Lower leg skin (tissue), 3 donors: ENCODE data around the gene SLC35F3.

ENCODE experiments used
- POLR2A ChIP-seq, 2 donors: fragments of 450-650 bp; IDR thresholded peaks; one replicate each; pipeline ENCODE4 v1.6.1; 2016 to 2017; ENCODE audit warnings: antibody characterized with exemption in 2 of 2, mild to moderate bottlenecking in 1 of 2, moderate library complexity in 1 of 2
- TF ChIP-seq, protein P1 (sequence below), 3 donors: fragments of 450-650 bp; IDR thresholded peaks; one replicate each; pipeline ENCODE4 v1.5.1; 2016; ENCODE audit warnings: antibody characterized with exemption in 3 of 3, mild to moderate bottlenecking in 3 of 3, moderate library complexity in 2 of 3

DNA sequence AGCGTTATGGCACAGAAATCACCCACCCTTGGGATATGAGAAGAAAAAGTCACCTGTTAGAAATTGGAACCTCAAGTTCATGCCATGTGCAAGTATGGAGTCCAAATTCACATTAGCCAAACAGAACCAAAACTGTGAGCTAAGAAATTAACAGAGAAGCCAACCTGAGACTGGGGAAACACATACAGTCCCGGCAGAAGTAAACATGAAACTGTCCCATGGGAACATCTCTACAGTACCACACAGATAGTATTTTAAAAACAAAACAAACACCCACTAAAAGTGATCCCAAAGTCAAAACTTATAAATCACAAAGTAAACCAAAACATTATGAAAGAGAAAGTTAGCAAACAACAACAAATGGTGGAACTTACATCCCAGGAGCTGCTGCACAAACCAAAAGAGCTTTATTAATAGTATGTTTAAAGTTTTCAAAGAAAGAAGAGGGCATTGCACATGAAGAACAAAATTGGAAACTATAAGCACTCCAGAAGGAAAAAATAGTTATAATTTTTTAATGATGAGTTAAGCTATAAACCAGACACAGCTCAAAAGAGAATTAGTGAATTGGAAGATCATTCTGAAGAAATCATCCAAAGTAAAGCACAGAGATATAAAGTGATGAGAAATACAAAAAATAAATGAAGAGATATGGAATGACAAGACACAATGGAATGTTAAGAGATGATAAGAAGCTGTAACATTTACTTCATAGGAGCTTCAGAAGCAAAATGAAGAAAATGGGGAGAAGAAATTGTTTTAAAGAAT, 385.2 kb downstream of the SLC35F3 start:
- TF ChIP-seq, protein P1, sequence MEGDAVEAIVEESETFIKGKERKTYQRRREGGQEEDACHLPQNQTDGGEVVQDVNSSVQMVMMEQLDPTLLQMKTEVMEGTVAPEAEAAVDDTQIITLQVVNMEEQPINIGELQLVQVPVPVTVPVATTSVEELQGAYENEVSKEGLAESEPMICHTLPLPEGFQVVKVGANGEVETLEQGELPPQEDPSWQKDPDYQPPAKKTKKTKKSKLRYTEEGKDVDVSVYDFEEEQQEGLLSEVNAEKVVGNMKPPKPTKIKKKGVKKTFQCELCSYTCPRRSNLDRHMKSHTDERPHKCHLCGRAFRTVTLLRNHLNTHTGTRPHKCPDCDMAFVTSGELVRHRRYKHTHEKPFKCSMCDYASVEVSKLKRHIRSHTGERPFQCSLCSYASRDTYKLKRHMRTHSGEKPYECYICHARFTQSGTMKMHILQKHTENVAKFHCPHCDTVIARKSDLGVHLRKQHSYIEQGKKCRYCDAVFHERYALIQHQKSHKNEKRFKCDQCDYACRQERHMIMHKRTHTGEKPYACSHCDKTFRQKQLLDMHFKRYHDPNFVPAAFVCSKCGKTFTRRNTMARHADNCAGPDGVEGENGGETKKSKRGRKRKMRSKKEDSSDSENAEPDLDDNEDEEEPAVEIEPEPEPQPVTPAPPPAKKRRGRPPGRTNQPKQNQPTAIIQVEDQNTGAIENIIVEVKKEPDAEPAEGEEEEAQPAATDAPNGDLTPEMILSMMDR (IDR thresholded peaks at IDR 0.05), result no peak
- TF ChIP-seq POLR2A (IDR thresholded peaks at IDR 0.05), result no peak
